Pons (tissue), 1 donor: ENCODE measurements around the gene ADAMTS18.

Experiments used
- DNase-seq: peaks from one replicate; pipeline ENCODE4 v3.0.0-alpha.2; 2016; ENCODE audit warnings: low spot score

ADAMTS18 gene

DNA sequence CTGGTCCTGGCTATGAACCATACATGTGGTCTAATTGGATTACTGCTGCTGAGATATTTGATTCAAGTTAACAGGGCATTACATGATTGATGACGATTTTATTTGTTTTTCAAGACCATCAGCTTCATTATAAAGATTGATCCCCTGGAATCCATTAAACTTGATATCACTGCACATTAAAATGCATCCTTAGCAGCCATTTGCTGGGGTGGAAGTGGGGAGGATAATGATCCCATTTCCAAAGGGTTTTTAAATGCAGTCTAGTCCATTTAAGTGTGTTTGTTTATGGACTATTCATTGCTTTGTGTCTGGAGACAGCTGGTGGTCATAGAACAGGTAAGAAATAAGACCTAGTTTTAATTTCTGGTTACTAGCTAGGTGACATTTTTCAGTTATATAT is 40.9 kb downstream of the ADAMTS18 start:
- DNase-seq = no peak

DNA sequence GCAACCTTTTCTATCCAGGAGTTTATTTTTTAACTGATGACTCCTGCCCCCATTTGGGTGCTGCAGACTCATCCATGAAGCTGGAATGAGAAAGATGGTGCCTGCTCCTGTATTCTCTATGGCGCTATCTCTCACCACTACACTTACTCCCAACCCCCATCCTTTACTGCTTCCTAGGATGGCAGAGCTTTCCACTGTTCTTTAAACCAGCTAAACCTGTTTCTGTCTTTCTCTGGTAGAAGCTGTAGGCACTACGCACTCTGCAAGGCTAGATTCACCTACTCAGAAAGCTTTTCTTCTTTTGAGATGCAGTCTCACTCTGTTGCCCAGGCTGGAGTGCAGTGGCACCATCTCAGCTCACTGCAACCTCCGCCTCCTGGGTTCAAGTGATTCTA is 47.0 kb downstream of the ADAMTS18 start:
- no peak for DNase-seq

GRCh38 chr16:77386831-77387814 is 47.7 kb downstream of the ADAMTS18 start:
- DNase-seq = no peak

GRCh38 chr16:77385481-77385880 is 49.4 kb downstream of the ADAMTS18 start:
- DNase-seq = no peak

DNA sequence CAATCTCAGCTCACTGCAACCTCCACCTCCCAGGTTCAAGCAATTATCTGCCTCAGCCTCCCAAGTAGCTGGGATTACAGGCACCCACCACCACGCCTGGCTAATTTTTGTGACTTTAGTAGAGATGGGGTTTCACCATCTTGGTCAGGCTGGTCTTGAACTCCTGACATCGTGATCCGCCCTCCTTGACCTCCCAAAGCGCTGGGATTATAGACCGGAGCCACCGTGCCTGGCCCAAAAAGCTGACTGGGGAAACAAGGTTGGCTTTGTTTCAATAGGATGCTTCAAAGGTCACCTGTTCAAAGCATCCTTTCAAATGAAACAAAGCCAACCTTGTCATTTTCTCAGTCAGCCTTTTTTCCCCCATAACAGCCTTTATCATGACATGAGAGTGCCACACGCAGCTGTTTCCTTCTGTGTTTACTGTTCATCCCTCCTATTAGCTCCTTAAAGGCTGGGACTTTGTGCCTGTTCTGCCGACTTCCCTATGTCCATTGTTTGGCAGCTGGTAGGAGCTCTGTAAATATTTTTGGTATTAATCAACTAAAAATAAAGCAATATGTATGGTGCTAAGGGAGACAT is 51.1 kb downstream of the ADAMTS18 start:
- DNase-seq = peak; percentile 22

- DNase-seq = no peak
Measured at GRCh38 chr16:77376358-77376757, 58.5 kb downstream of the ADAMTS18 start.

GRCh38 chr16:77375396-77375795 is 59.4 kb downstream of the ADAMTS18 start:
- DNase-seq = no peak

GRCh38 chr16:77374384-77374783 is 60.5 kb downstream of the ADAMTS18 start:
- DNase-seq = no peak

GRCh38 chr16:77373726-77374125 is 61.1 kb downstream of the ADAMTS18 start:
- DNase-seq = no peak

DNA sequence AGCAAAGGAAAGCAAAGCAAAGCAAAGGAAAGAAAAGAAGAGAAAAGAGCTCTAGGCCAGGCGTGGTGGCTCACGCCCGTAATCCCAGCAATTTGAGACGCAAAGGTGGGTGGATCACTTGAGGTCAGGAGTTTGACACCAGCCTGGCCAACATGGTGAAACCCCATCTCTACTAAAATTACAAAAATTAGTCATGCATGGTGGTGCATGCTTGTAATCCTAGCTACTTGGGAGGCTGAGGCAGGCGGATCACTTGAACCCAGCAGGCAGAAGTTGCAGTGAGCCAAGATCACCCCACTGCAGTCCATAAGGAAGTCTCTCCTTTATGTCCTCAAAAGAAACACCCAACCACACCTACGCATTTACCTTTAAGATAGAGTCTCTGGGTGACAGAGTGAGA is 70.1 kb downstream of the ADAMTS18 start:
- no peak for DNase-seq

DNA sequence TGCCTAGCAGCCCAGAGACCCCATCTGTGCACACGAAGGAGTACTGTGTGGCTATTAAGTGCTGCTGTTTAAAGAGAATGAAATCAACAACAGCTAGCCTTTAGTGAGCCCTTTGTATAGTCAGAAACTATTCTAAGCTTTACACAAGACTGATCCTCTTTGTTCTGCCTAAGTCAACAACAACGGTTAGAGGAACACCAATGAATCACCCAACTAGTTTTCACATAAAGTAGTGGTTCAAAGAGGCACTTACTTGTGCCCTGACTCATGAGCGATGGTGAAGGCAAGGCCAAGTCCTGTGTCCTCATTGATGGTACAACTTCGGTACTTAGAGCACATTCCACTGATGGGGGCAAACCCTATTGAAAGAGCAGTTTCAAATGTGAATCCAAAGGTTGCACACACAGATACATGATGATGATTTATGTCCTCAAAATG is 75.8 kb downstream of the ADAMTS18 start:
- DNase-seq = peak; percentile 92

- no peak for DNase-seq
Measured at GRCh38 chr16:77353587-77354263, 81.1 kb downstream of the ADAMTS18 start.

GRCh38 chr16:77344341-77344740 is 90.5 kb downstream of the ADAMTS18 start:
- no peak for DNase-seq

DNA sequence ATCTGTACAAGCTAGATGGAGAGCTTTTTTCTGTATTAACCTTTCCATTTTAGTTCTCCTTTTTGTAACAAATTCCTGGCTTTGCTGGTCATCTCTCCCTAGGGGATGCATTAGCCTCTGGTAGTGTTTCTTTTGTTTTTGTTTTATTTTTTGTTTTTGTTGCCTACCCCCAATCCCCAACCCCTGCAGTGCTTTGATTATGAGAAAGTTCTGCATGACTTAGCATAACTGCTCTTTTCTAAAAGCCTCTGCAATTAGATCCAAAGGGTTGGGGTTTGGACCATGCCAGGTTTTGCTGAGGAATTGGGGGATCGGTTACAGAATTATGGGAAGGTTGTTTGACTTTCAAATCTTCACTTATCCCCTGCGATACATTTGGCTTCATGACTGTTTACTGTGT is 98.2 kb downstream of the ADAMTS18 start:
- no peak for DNase-seq

DNA sequence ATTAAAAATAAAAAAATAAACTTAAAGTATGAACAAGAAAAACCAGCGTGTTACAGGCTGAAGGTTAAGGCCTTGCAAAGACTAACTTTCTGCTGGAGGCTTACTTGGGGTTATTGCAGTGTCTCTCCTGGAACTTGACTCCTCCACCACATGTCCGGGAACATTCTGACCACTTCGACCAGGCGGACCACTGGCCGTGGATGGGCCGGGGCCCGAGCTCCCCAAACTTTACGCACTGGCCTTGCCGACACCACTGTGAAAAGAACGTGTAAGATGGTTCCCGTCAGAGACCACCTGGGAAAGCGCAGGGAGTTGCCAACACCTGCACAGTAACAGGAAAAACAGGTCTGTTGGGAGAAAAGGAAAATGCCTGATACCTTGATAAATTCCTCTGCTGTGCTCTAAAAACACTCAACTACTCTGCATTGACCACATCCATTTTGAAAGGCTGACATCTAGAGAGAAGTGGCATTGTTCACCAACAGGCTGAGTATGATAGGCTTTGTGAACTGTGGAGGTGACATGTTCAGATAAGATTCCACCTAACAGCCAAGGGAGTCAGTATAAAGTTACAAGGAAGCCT is 99.1 kb downstream of the ADAMTS18 start:
- DNase-seq = no peak

GRCh38 chr16:77332792-77333191 is 102.0 kb downstream of the ADAMTS18 start:
- DNase-seq = no peak

GRCh38 chr16:77331802-77332586 is 102.8 kb downstream of the ADAMTS18 start:
- DNase-seq = no peak

- DNase-seq = no peak
Measured at GRCh38 chr16:77331043-77331442, 103.8 kb downstream of the ADAMTS18 start.

DNA sequence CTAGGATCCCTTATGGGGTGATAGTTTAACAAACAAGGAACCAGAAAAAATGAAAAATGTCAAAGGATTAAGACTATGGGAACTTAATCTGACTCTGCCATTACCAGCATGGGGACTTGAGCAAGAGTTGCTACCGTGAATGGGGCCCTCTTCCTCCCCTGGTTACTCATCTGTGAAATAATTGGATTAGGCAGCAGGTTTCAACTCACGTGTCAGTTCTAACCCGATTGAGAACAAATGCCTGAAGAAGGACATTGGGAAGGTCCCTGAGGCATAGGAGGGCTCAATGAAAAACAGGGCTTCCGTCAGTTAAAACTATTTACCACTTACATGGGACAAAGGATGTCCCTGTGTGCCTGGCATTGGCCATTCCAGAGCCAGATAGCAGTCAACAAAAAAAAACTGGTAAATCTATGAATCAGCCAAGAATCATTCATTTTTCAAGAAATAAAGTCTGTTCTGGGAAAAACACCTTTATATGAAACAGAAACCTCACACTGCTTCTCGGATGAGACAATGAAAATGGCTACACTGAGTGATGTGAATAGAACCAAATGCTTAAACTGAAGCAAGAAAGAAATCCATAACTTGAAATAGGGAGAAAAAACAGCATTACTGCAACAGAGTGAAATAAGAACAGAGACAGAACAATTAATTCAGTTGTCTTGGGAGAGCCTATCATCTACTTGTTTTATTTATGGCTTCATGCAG is 104.3 kb downstream of the ADAMTS18 start:
- DNase-seq = no peak

DNA sequence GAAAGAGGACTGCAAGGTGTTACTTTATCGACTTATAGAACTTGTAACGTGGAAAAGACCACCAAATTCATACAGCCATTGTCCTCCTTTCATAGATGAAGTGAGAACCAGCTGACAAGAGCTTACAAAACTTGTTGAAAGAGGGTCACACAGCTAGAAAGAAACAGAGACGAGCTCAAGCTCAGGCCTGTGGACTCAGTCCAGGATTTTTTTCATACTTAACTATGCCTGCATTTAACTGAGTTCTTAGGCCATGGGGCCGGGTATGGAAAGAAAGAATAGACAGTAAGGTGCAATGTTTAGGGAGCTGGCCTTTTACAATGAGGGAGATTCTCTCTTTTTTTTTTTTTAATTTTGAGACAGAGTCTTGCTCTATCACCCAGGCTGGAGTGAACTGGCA is 106.1 kb downstream of the ADAMTS18 start:
- DNase-seq = no peak

DNA sequence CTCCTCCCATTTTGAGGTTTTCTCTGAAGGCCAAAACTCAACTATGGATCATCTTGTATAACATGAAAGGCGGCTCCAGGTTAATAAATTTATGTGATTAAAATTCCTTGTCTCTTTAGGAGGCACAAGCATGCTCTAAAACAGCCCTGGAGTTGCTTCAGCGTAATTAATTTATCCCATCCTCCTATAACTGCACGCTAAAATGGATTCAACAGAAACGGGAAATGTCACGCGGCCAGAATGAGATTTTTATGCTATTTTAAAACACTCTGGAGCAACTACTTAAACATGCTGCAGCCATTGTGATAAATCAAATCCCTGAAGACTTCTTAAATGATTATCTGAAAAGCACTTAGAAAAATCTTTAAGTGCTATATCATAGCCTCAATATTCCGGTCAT is 106.6 kb downstream of the ADAMTS18 start:
- no peak for DNase-seq
